ENCODE data around the gene GALNTL6. TPM values are rescaled to one million over a fixed set of nuclear protein-coding genes. Genes with fewer than 3 reads are reported as not detected.

Gene GALNTL6
- total and polyA plus RNA-seq, 2 experiments from 2014 or later = 0.38 to 0.40 TPM

GRCh38 chr4:172088556-172088955 is 275.4 kb downstream of the GALNTL6 start:
- Histone ChIP-seq H3K27ac (ENCODE audit: low read depth) (no peak overlapping the region), H3F3A (replicated peaks; ENCODE audit: low read depth) (no peaks in the 10 kb centered on the region), H3K79me2 (replicated peaks; ENCODE audit: insufficient read depth) (no peaks in the 10 kb centered on the region), H3K27me3 (ENCODE audit: insufficient read depth) (no peaks in the 10 kb centered on the region), H3K36me3 (ENCODE audit: insufficient read depth) (no peaks in the 10 kb centered on the region), H3K9me2 (ENCODE audit: insufficient read depth) (no peaks in the 10 kb centered on the region), H3K4me1 (ENCODE audit: insufficient read depth) (no peaks in the 10 kb centered on the region), H3K4me2 (no peak overlapping the region), H2AFZ (no peak overlapping the region), H3K4me3 (no peak overlapping the region), H4K20me1 (replicated peaks; ENCODE audit: insufficient read depth) (no peaks in the 10 kb centered on the region)
- no peak for TF ChIP-seq CREB1 (CRISPR knock-in tag; IDR thresholded peaks at IDR 0.05; ENCODE audit: low read depth)
- H3K27ac Mint-ChIP-seq = no peak overlapping the region
- ATAC-seq = no peak
- no peaks in the 10 kb centered on the region for H3K36me3 Mint-ChIP-seq (ENCODE audit: low read depth)
- no peaks in the 10 kb centered on the region for H3K27me3 Mint-ChIP-seq (ENCODE audit: insufficient read depth, low read depth, poor library complexity)
- H3K9me3 Mint-ChIP-seq = no peaks in the 10 kb centered on the region
- H3K4me3 Mint-ChIP-seq = no peak overlapping the region
- H3K4me1 Mint-ChIP-seq = no peaks in the 10 kb centered on the region
- no peak for DNase-seq (ENCODE audit: low spot score)

GRCh38 chr4:172095161-172095560 is 282.0 kb downstream of the GALNTL6 start:
- Mint-ChIP-seq H3K4me3 (no peak overlapping the region), H3K4me1 (peaks cover 8% of the 10 kb centered on the region), H3K9me3 (no peaks in the 10 kb centered on the region), H3K27me3 (ENCODE audit: insufficient read depth, low read depth, poor library complexity) (peaks cover 2% of the 10 kb centered on the region), H3K36me3 (ENCODE audit: low read depth) (no peaks in the 10 kb centered on the region), H3K27ac (peak overlapping the region; percentile 21; the same call in 1 of the 2 replicates)
- H3K9me2 ChIP-seq (ENCODE audit: insufficient read depth) = no peaks in the 10 kb centered on the region
- no peak for DNase-seq (ENCODE audit: low spot score)
- ATAC-seq = peak; percentile 43; the same call in 2 of the 3 replicates
- no peaks in the 10 kb centered on the region for H3K27me3 ChIP-seq (ENCODE audit: insufficient read depth)
- 0 out of 2 replicates have a peak, but pooled peaks cover 6% of the 10 kb centered on the region for H3K4me1 ChIP-seq (ENCODE audit: insufficient read depth)
- no peak overlapping the region for H3K4me2 ChIP-seq
- H4K20me1 ChIP-seq (replicated peaks; ENCODE audit: insufficient read depth) = no peaks in the 10 kb centered on the region
- no peak overlapping the region for H3K4me3 ChIP-seq
- no peaks in the 10 kb centered on the region for H3F3A ChIP-seq (replicated peaks; ENCODE audit: low read depth)
- H3K27ac ChIP-seq (ENCODE audit: low read depth) = no peak overlapping the region
- H3K79me2 ChIP-seq (replicated peaks; ENCODE audit: insufficient read depth) = no peaks in the 10 kb centered on the region
- H2AFZ ChIP-seq = peak overlapping the region; percentile 39; the same call in 1 of the 2 replicates
- no peaks in the 10 kb centered on the region for H3K36me3 ChIP-seq (ENCODE audit: insufficient read depth)
- no peak for TF ChIP-seq CREB1 (CRISPR knock-in tag; IDR thresholded peaks at IDR 0.05; ENCODE audit: low read depth)
- no peak for TF ChIP-seq JUNB (IDR thresholded peaks at IDR 0.05; ENCODE audit: unreplicated experiment)
- no peak for TF ChIP-seq EZH2phosphoT487 (IDR thresholded peaks at IDR 0.05; ENCODE audit: unreplicated experiment)
- no peak for TF ChIP-seq ETS1 (IDR thresholded peaks at IDR 0.05)
- TF ChIP-seq CTCF (conservative IDR thresholded peaks at IDR 0.05; ENCODE audit: low read depth in 2 of 2) = no peak
- no peak for TF ChIP-seq POLR2AphosphoS5 (IDR thresholded peaks at IDR 0.05; ENCODE audit: low read depth)
- no peak for TF ChIP-seq ZNF331 (CRISPR knock-in tag; IDR thresholded peaks at IDR 0.05; ENCODE audit: low read depth)
- TF ChIP-seq ZNF114 (CRISPR knock-in tag; IDR thresholded peaks at IDR 0.05) = no peak
- no peak for TF ChIP-seq EZH2 (IDR thresholded peaks at IDR 0.05; ENCODE audit: low read depth, unreplicated experiment)
- no peak for TF ChIP-seq REST (IDR thresholded peaks at IDR 0.05; ENCODE audit: unreplicated experiment)
